OCI-LY3 (cell line): Measurements from ENCODE around the gene TTC24.

Source experiments
- H2AFZ ChIP-seq: fragments of 200-600, 300-600 bp; shearing (Covaris generic); 2 replicates; pipeline ENCODE4 v1.6.0; 2014; ENCODE audit warnings: antibody characterized with exemption, low read depth, low read length
- H3K27ac ChIP-seq: fragments of 200-600, 300-600 bp; sonication (generic); 2 replicates; pipeline ENCODE4 v1.5.1; 2014; ENCODE audit warnings: mild to moderate bottlenecking, low read length, moderate library complexity, mixed read lengths
- H3K27me3 ChIP-seq: fragments of 200-600, 300-600 bp; sonication (generic); 2 replicates; pipeline ENCODE4 v1.6.1; 2014; ENCODE audit warnings: low read depth, low read length, mixed read lengths
- H3K36me3 ChIP-seq: fragments of 200-600, 300-600 bp; sonication (generic); replicated peaks from 2 replicates; pipeline ENCODE3; 2014; ENCODE audit warnings: low read depth, low read length, mixed read lengths
- H3K4me1 ChIP-seq: fragments of 300-600, 200-600 bp; sonication (generic); 2 replicates; pipeline ENCODE4 v1.6.1; 2014; ENCODE audit warnings: low read length, mixed read lengths
- H3K4me2 ChIP-seq: fragments of 200-600, 300-600 bp; sonication (generic); 2 replicates; pipeline ENCODE4 v1.6.1; 2014; ENCODE audit warnings: low read length, mixed read lengths
- H3K4me3 ChIP-seq: fragments of 300-600, 200-600 bp; sonication (generic); 2 replicates; pipeline ENCODE4 v1.5.1; 2014; ENCODE audit warnings: antibody characterized with exemption, mild to moderate bottlenecking, low read length, moderate library complexity
- H3K79me2 ChIP-seq: fragments of 300-600, 200-600 bp; shearing (Covaris generic); 2 replicates; pipeline ENCODE4 v1.6.1; 2014; ENCODE audit warnings: mild to moderate bottlenecking, low read length, mixed read lengths
- H3K9ac ChIP-seq: fragments of 300-600, 200-600 bp; shearing (Covaris generic); 2 replicates; pipeline ENCODE4 v1.6.0; 2014; ENCODE audit warnings: mild to moderate bottlenecking, low read length, moderate library complexity
- H3K9me3 ChIP-seq: fragments of 200-600, 300-600 bp; shearing (Covaris generic); 2 replicates; pipeline ENCODE4 v1.6.1; 2014; ENCODE audit warnings: low read length, mixed read lengths; ENCODE audit not compliant: insufficient read depth
- H4K20me1 ChIP-seq: fragments of 200-600, 300-600 bp; sonication (generic); 2 replicates; pipeline ENCODE4 v1.6.1; 2016; ENCODE audit warnings: low read length, mixed read lengths; ENCODE audit not compliant: insufficient read depth
- CTCF ChIP-seq: fragments of 200-600, 300-600 bp; sonication (generic); IDR thresholded peaks from 2 replicates; pipeline ENCODE4 v1.5.1; 2014; ENCODE audit warnings: antibody characterized with exemption, low read length, low read depth
- EZH2phosphoT487 ChIP-seq: fragments of 200-600 bp; shearing (Covaris generic); IDR thresholded peaks from 2 replicates; pipeline ENCODE4 v1.6.1; 2018; ENCODE audit warnings: antibody characterized with exemption, mixed run types, low read depth

The TTC24 gene

GRCh38 chr1:156615946-156616345, 36.4 kb downstream of the TTC24 start:
- no peak overlapping the region for H3K4me3 ChIP-seq
- H3K9ac ChIP-seq: no peak overlapping the region
- H3K4me1 ChIP-seq: peaks cover 10% of the 10 kb centered on the region
- no peaks in the 10 kb centered on the region for H3K9me3 ChIP-seq
- H3K4me2 ChIP-seq: no peak overlapping the region
- H3K79me2 ChIP-seq: no peaks in the 10 kb centered on the region
- H3K27me3 ChIP-seq: peaks cover 40% of the 10 kb centered on the region
- TF ChIP-seq EZH2phosphoT487 (no peak), CTCF (no peak)
- no peak overlapping the region for H3K27ac ChIP-seq
- H2AFZ ChIP-seq: no peak overlapping the region
- H4K20me1 ChIP-seq: no peaks in the 10 kb centered on the region
- no peaks in the 10 kb centered on the region for H3K36me3 ChIP-seq

GRCh38 chr1:156616463-156616862, 36.9 kb downstream of the TTC24 start:
- Histone ChIP-seq H4K20me1 (no peaks in the 10 kb centered on the region), H3K36me3 (no peaks in the 10 kb centered on the region), H3K9ac (no peak overlapping the region), H3K4me2 (no peak overlapping the region), H3K9me3 (no peaks in the 10 kb centered on the region), H2AFZ (no peak overlapping the region), H3K4me1 (peaks cover 10% of the 10 kb centered on the region), H3K4me3 (no peak overlapping the region), H3K79me2 (no peaks in the 10 kb centered on the region), H3K27ac (no peak overlapping the region), H3K27me3 (peaks cover 40% of the 10 kb centered on the region)
- TF ChIP-seq EZH2phosphoT487 (no peak), CTCF (no peak)

- Histone ChIP-seq H3K36me3 (no peaks in the 10 kb centered on the region), H3K79me2 (no peaks in the 10 kb centered on the region), H3K9me3 (no peaks in the 10 kb centered on the region), H3K4me1 (peaks cover 10% of the 10 kb centered on the region), H3K27ac (no peak within 1 kb of the TSS), H2AFZ (no peak within 1 kb of the TSS), H3K4me2 (peak within 1 kb of the TSS; percentile 17; the same call in 1 of the 2 replicates), H4K20me1 (no peaks in the 10 kb centered on the region), H3K27me3 (peaks cover 29% of the 10 kb centered on the region), H3K9ac (no peak within 1 kb of the TSS), H3K4me3 (no peak within 1 kb of the TSS)
- TF ChIP-seq EZH2phosphoT487: no peak
- peak; percentile 66 for TF ChIP-seq CTCF
Observed at GRCh38 chr1:156618853-156619581, 39.5 kb downstream of the TTC24 start, which contains the start of gene HAPLN2. TSS of gene HAPLN2 (plus strand) at chr1:156619415. CDS start at chr1:156623491, 4,076 bp downstream.

- H3K9me3 ChIP-seq: no peaks in the 10 kb centered on the region
- no peak overlapping the region for H3K4me3 ChIP-seq
- peaks cover 29% of the 10 kb centered on the region for H3K27me3 ChIP-seq
- H3K27ac ChIP-seq: no peak overlapping the region
- TF ChIP-seq EZH2phosphoT487 (no peak), CTCF (no peak)
- H3K4me1 ChIP-seq: peaks cover 10% of the 10 kb centered on the region
- H3K79me2 ChIP-seq: no peaks in the 10 kb centered on the region
- H3K36me3 ChIP-seq: no peaks in the 10 kb centered on the region
- no peak overlapping the region for H2AFZ ChIP-seq
- no peaks in the 10 kb centered on the region for H4K20me1 ChIP-seq
- peak overlapping the region; percentile 17; the same call in 1 of the 2 replicates for H3K4me2 ChIP-seq
- no peak overlapping the region for H3K9ac ChIP-seq
Observed at GRCh38 chr1:156619582-156619955, 40.0 kb downstream of the TTC24 start.
